ENCODE data around the gene SDC3.

SDC3 gene

DNA sequence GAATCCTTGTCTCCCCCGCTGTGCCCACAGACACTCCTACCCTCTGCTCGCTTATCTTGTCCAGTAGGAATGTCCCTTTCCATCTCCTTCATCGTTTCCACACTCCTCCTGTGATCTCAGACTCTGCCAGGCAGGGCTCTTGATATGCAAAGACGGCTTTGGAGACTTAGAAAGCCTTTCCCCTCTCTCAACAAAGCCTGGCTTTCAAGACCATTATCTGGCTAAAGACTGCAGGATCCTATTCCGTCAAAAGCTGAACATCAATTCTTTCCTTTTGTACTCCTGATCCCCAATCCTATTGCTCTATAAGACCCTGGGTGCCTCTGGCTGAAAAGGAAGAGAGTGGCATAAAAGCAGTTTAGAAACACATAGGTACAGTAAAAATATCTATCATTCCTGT is 63.9 kb downstream of the SDC3 start:
- TF ChIP-seq, protein P1, sequence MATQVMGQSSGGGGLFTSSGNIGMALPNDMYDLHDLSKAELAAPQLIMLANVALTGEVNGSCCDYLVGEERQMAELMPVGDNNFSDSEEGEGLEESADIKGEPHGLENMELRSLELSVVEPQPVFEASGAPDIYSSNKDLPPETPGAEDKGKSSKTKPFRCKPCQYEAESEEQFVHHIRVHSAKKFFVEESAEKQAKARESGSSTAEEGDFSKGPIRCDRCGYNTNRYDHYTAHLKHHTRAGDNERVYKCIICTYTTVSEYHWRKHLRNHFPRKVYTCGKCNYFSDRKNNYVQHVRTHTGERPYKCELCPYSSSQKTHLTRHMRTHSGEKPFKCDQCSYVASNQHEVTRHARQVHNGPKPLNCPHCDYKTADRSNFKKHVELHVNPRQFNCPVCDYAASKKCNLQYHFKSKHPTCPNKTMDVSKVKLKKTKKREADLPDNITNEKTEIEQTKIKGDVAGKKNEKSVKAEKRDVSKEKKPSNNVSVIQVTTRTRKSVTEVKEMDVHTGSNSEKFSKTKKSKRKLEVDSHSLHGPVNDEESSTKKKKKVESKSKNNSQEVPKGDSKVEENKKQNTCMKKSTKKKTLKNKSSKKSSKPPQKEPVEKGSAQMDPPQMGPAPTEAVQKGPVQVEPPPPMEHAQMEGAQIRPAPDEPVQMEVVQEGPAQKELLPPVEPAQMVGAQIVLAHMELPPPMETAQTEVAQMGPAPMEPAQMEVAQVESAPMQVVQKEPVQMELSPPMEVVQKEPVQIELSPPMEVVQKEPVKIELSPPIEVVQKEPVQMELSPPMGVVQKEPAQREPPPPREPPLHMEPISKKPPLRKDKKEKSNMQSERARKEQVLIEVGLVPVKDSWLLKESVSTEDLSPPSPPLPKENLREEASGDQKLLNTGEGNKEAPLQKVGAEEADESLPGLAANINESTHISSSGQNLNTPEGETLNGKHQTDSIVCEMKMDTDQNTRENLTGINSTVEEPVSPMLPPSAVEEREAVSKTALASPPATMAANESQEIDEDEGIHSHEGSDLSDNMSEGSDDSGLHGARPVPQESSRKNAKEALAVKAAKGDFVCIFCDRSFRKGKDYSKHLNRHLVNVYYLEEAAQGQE (IDR thresholded peaks at IDR 0.05; ENCODE audit: insufficient read depth in 1 of 2, low read depth in 2 of 2, low read length in 2 of 2), result no peak
- TF ChIP-seq FOXP2 (optimal IDR thresholded peaks at IDR 0.05; ENCODE audit: borderline replicate concordance, extremely low read depth, extremely low read length, insufficient read depth), result no peak
- TF ChIP-seq SIN3A (IDR thresholded peaks at IDR 0.05; ENCODE audit: borderline replicate concordance, insufficient read depth, low read length), result no peak
- no peak for TF ChIP-seq POLR2AphosphoS5 (IDR thresholded peaks at IDR 0.05; ENCODE audit: low read depth, low read length)
- TF ChIP-seq TAF1 (IDR thresholded peaks at IDR 0.05; ENCODE audit: borderline replicate concordance, insufficient read depth, low read length), result no peak

DNA sequence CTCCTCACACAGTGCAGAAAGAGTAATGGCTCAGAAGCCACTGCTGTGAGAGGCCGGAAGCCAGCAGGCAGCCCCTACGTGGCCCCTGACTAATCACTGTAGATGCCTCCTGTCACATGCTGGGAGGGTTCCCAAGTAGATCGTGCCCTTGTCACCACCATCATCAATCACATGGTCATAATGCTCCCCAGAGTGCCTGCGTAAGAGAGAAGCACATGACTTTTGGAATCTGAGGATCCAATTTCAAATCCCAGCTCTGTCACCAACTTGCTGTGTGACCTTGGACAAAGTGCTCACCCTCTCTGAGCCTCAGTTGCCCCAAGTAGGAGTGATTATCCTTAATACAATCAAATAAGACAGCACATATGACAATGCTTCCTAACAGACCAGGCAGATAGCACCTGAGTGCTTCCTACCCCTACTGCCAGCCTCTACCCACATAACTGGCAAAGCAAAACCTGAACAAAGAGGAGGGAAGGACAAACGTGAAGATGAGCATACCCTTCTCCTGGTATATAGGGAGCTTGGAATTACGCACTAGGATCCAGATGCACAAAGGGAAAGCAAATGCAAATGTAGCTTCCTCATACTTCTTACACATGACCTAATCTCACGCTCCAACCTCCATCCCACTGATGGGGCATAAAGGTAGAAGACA is 65.7 kb downstream of the SDC3 start:
- TF ChIP-seq POLR2AphosphoS5 (IDR thresholded peaks at IDR 0.05; ENCODE audit: low read depth, low read length), result no peak
- TF ChIP-seq, protein P1 (IDR thresholded peaks at IDR 0.05; ENCODE audit: insufficient read depth in 1 of 2, low read depth in 2 of 2, low read length in 2 of 2), result no peak
- TF ChIP-seq FOXP2 (optimal IDR thresholded peaks at IDR 0.05; ENCODE audit: borderline replicate concordance, extremely low read depth, extremely low read length, insufficient read depth), result no peak
- TF ChIP-seq TAF1 (IDR thresholded peaks at IDR 0.05; ENCODE audit: borderline replicate concordance, insufficient read depth, low read length), result no peak
- no peak for TF ChIP-seq SIN3A (IDR thresholded peaks at IDR 0.05; ENCODE audit: borderline replicate concordance, insufficient read depth, low read length)

DNA sequence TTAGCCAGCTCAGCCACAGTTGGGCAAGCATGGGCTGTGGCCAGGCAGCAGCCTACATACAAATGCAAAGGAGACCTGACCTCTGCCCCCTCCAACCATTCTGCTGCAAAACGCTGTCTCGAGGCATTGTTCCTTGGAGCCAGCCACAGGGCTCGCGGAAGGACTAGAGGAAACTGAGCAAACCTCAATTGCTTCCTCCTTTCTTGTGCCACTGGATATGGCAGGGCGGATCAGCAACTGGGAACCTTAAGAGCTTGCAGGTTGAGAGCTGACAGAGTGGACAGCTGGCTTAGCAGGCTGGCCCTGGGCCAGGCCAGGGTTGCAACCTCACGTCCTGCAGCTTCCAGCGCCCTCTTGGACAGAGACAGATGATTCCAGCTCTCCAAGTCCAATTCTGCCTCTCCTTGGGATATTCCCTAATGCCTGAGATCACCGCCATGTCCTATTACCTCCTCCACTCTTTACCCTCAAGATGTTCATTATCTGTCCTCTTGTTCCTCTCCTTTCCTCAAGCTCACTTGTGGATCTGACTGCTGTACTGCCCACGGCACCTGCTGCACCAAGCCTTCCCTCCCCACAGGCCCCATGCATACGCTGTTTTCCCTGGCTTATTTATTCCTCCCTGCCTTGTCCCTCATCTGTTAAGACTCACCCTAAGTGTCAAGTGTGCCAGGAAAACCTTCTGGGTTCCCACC is 67.5 kb downstream of the SDC3 start:
- TF ChIP-seq POLR2AphosphoS5 (IDR thresholded peaks at IDR 0.05; ENCODE audit: low read depth, low read length), result no peak
- TF ChIP-seq SIN3A (IDR thresholded peaks at IDR 0.05; ENCODE audit: borderline replicate concordance, insufficient read depth, low read length), result no peak
- TF ChIP-seq FOXP2 (optimal IDR thresholded peaks at IDR 0.05; ENCODE audit: borderline replicate concordance, extremely low read depth, extremely low read length, insufficient read depth), result no peak
- TF ChIP-seq, protein P1 (IDR thresholded peaks at IDR 0.05; ENCODE audit: insufficient read depth in 1 of 2, low read depth in 2 of 2, low read length in 2 of 2), result peak; percentile 51 to 65; a peak in 1 of 4 replicates
- TF ChIP-seq TAF1 (IDR thresholded peaks at IDR 0.05; ENCODE audit: borderline replicate concordance, insufficient read depth, low read length), result no peak

DNA sequence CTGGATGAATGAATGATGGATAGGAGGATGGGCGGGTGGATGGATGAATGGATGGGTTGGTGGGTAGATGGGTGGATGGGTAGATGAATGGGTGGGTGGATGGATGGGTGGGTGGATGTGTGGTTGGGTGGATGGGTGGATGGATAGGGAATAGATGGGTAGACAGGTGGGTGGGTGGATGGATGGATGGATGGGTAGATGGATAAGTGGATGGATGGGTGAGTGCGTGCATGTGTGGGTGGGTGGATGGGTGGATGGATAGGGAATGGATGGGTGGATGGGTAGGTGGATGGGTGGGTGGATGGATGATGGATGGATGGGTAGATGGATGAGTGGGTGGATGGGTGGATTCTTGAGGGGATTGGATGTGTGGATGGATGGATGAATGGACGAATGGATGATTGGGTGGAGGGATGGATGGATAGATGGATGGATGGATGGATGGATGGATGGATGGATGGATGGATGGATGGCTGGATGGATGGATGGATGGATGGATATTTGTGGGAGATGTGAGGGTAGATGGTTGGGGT is 68.7 kb downstream of the SDC3 start:
- TF ChIP-seq POLR2AphosphoS5 (IDR thresholded peaks at IDR 0.05; ENCODE audit: low read depth, low read length) (no peak), SIN3A (IDR thresholded peaks at IDR 0.05; ENCODE audit: borderline replicate concordance, insufficient read depth, low read length) (no peak), FOXP2 (optimal IDR thresholded peaks at IDR 0.05; ENCODE audit: borderline replicate concordance, extremely low read depth, extremely low read length, insufficient read depth) (no peak), TAF1 (IDR thresholded peaks at IDR 0.05; ENCODE audit: borderline replicate concordance, insufficient read depth, low read length) (no peak)
- TF ChIP-seq, protein P1 (IDR thresholded peaks at IDR 0.05; ENCODE audit: insufficient read depth in 1 of 2, low read depth in 2 of 2, low read length in 2 of 2), result no peak

All from PFSK-1 (cell line).